HEK293T (cell line): ENCODE data around the gene RBP2.

Experiments
- BHLHE40 ChIP-seq: fragments of 450-650 bp; IDR thresholded peaks from 2 replicates; pipeline ENCODE4 v1.6.1; 2016; ENCODE audit warnings: mild to moderate bottlenecking, moderate library complexity, borderline replicate concordance
- CTBP1 ChIP-seq: fragments of 450-650 bp; IDR thresholded peaks from 2 replicates; pipeline ENCODE4 v1.6.1; 2016; ENCODE audit warnings: borderline replicate concordance
- ELF4 ChIP-seq: fragments of 450-650 bp; IDR thresholded peaks from 2 replicates; pipeline ENCODE4 v1.6.1; 2017; ENCODE audit warnings: antibody characterized with exemption
- FOXA1 ChIP-seq: fragments of 450-650 bp; IDR thresholded peaks from 2 replicates; pipeline ENCODE4 v1.6.1; 2016; ENCODE audit warnings: mild to moderate bottlenecking
- FOXK2 ChIP-seq: fragments of 450-650 bp; IDR thresholded peaks from 2 replicates; pipeline ENCODE4 v1.6.1; 2016; ENCODE audit warnings: mild to moderate bottlenecking
- FOXM1 ChIP-seq: fragments of 450-650 bp; IDR thresholded peaks from 2 replicates; pipeline ENCODE4 v1.6.1; 2017; ENCODE audit warnings: mild to moderate bottlenecking, borderline replicate concordance
- HDGF ChIP-seq: fragments of 450-650 bp; IDR thresholded peaks from 2 replicates; pipeline ENCODE4 v1.6.1; 2017; ENCODE audit warnings: antibody characterized with exemption, borderline replicate concordance
- LEF1 ChIP-seq: fragments of 450-650 bp; IDR thresholded peaks from 2 replicates; pipeline ENCODE4 v1.6.1; 2017; ENCODE audit warnings: mild to moderate bottlenecking, borderline replicate concordance
- SP1 ChIP-seq: fragments of 450-650 bp; IDR thresholded peaks from 2 replicates; pipeline ENCODE4 v1.6.1; 2017
- SUZ12 ChIP-seq: fragments of 450-650 bp; IDR thresholded peaks from 2 replicates; pipeline ENCODE4 v1.6.1; 2016; ENCODE audit warnings: mild to moderate bottlenecking
- TARDBP ChIP-seq: fragments of 450-650 bp; IDR thresholded peaks from 2 replicates; pipeline ENCODE4 v1.6.1; 2016
- ZNF384 ChIP-seq: fragments of 450-650 bp; IDR thresholded peaks from 2 replicates; pipeline ENCODE4 v1.6.1; 2016
- TF ChIP-seq, protein P1 (sequence below): fragments of 450-650 bp; IDR thresholded peaks from 2 replicates; pipeline ENCODE4 v1.6.1; 2016

GRCh38 chr3:139440639-139441556 lies 35.4 kb downstream of the RBP2 start:
- TF ChIP-seq FOXA1: no peak
- TF ChIP-seq ELF4: no peak
- no peak for TF ChIP-seq FOXM1
- no peak for TF ChIP-seq LEF1
- TF ChIP-seq SP1: no peak
- TF ChIP-seq SUZ12: no peak
- TF ChIP-seq ZNF384: no peak
- TF ChIP-seq TARDBP: no peak
- TF ChIP-seq, protein P1, sequence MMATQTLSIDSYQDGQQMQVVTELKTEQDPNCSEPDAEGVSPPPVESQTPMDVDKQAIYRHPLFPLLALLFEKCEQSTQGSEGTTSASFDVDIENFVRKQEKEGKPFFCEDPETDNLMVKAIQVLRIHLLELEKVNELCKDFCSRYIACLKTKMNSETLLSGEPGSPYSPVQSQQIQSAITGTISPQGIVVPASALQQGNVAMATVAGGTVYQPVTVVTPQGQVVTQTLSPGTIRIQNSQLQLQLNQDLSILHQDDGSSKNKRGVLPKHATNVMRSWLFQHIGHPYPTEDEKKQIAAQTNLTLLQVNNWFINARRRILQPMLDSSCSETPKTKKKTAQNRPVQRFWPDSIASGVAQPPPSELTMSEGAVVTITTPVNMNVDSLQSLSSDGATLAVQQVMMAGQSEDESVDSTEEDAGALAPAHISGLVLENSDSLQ: no peak
- TF ChIP-seq HDGF: no peak
- TF ChIP-seq CTBP1: no peak
- no peak for TF ChIP-seq BHLHE40
- no peak for TF ChIP-seq FOXK2
